Measurements from ENCODE around the gene DOC2B. TPM values are rescaled to one million over a fixed set of nuclear protein-coding genes. Genes with fewer than 3 reads are reported as not detected.

Gene DOC2B
- total RNA-seq, 4 donors from 2014 or later: 3.6 to 8.5 (median 6.7) TPM

- Histone ChIP-seq H3K36me3 (no peaks in the 10 kb centered on the region), H3K9me3 (no peaks in the 10 kb centered on the region), H3K27me3 (no peaks in the 10 kb centered on the region), H3K4me3 (replicated peaks in 1 of 3) (no peak overlapping the region), H3K27ac (no peak overlapping the region), H3K4me1 (no peaks in the 10 kb centered on the region)
- DNase-seq: no peak
- intact Hi-C loops (cut with DNase I): loop anchor here (5.0 kb wide), 1 partner anchor 237 kb away; no protein-coding TSS in a partner anchor
- WGBS, 2 donors: 76 to 81% methylated on average over 8 to 9 of the region's 9 CpGs
- TF ChIP-seq CTCF (IDR thresholded peaks at IDR 0.05) (no peak), POLR2A (IDR thresholded peaks at IDR 0.05) (no peak)
Measured at GRCh38 chr17:149897-150584, 31.4 kb downstream of the DOC2B start.

- intact Hi-C loops (cut with DNase I): loop anchor here (5.0 kb wide), 1 partner anchor 238 kb away; no protein-coding TSS in a partner anchor
- 81 to 87% methylated on average over 7 of the region's 7 CpGs for WGBS, 2 donors
- Histone ChIP-seq H3K4me3 (replicated peaks in 1 of 3) (no peak overlapping the region), H3K36me3 (no peaks in the 10 kb centered on the region), H3K27ac (no peak overlapping the region), H3K9me3 (no peaks in the 10 kb centered on the region), H3K4me1 (no peaks in the 10 kb centered on the region), H3K27me3 (no peaks in the 10 kb centered on the region)
- no peak for DNase-seq
- TF ChIP-seq POLR2A (IDR thresholded peaks at IDR 0.05) (no peak), CTCF (IDR thresholded peaks at IDR 0.05) (no peak)
Measured at GRCh38 chr17:149231-149630, 32.2 kb downstream of the DOC2B start.

- Histone ChIP-seq H3K27me3 (no peaks in the 10 kb centered on the region), H3K36me3 (no peaks in the 10 kb centered on the region), H3K9me3 (no peaks in the 10 kb centered on the region), H3K4me1 (peaks cover 0 to under 1% of the 10 kb centered on the region in 2 donors), H3K27ac (no peak overlapping the region), H3K4me3 (replicated peaks in 1 of 3) (no peak overlapping the region)
- TF ChIP-seq POLR2A (IDR thresholded peaks at IDR 0.05): no peak
- TF ChIP-seq CTCF (IDR thresholded peaks at IDR 0.05): no peak
- intact Hi-C loops (cut with DNase I): loop anchor here (5.0 kb wide), 1 partner anchor 239 kb away; no protein-coding TSS in a partner anchor
- 82 to 88% methylated on average over 10 to 11 of the region's 11 CpGs for WGBS, 2 donors
- DNase-seq: no peak
Measured at GRCh38 chr17:148757-149156, 32.7 kb downstream of the DOC2B start.

GRCh38 chr17:147796-148740 is 33.4 kb downstream of the DOC2B start:
- Histone ChIP-seq H3K27me3 (no peaks in the 10 kb centered on the region), H3K27ac (no peak overlapping the region), H3K9me3 (no peaks in the 10 kb centered on the region), H3K36me3 (no peaks in the 10 kb centered on the region), H3K4me3 (replicated peaks in 1 of 3) (no peak overlapping the region), H3K4me1 (peaks cover 0 to 4% of the 10 kb centered on the region in 2 donors)
- intact Hi-C loops (cut with DNase I): loop anchor here (5.0 kb wide), 1 partner anchor 239 kb away; no protein-coding TSS in a partner anchor
- WGBS, 2 donors: 90 to 93% methylated on average over 9 to 17 of the region's 17 CpGs
- TF ChIP-seq CTCF (IDR thresholded peaks at IDR 0.05): no peak
- no peak for TF ChIP-seq POLR2A (IDR thresholded peaks at IDR 0.05)
- no peak for DNase-seq

Data from thyroid gland (tissue), 4 donors.